ENCODE results near the gene DTHD1. TPM values are rescaled to one million over a fixed set of nuclear protein-coding genes. Genes with fewer than 3 reads are reported as not detected.

Gene DTHD1
- polyA plus RNA-seq, 1 donor (not counting 4 experiments of a cell fraction or from before 2014, with no cell fraction given): not detected

- dilution Hi-C loops (cut with MboI; ENCODE audit: extremely low pct_ligation_motif_present, low sequenced_read_pairs): no loop called here
- no peaks in the 10 kb centered on the region for H3K36me3 ChIP-seq (ENCODE audit: control insufficient read depth in 2 of 2, extremely low read depth in 1 of 2, insufficient read depth in 2 of 2, low read length in 2 of 2)
- no peak for FAIRE-seq
- H3K4me2 ChIP-seq (ENCODE audit: control insufficient read depth, extremely low read depth, insufficient read depth, low read depth, low read length): no peak overlapping the region
- no peaks in the 10 kb centered on the region for H3K27me3 ChIP-seq (ENCODE audit: control insufficient read depth, extremely low read depth, insufficient read depth, low read length)
- no peak for DNase-seq (ENCODE audit: low read depth, low spot score)
- H3K9me1 ChIP-seq (ENCODE audit: control insufficient read depth, extremely low read depth, insufficient read depth, low read length): no peaks in the 10 kb centered on the region
- no peaks in the 10 kb centered on the region for H3K4me1 ChIP-seq (ENCODE audit: control insufficient read depth, extremely low read depth, insufficient read depth, low read length)
- H3K4me3 ChIP-seq (ENCODE audit: control insufficient read depth in 2 of 3, extremely low read depth in 1 of 3, insufficient read depth in 2 of 3, low read depth in 1 of 3, low read length in 3 of 3): no peak overlapping the region
- no peaks in the 10 kb centered on the region for H3K79me2 ChIP-seq (ENCODE audit: control insufficient read depth, insufficient read depth, low read length)
- H4K20me1 ChIP-seq (ENCODE audit: control insufficient read depth, extremely low read depth, insufficient read depth, low read length): no peaks in the 10 kb centered on the region
- no peak overlapping the region for H2AFZ ChIP-seq (ENCODE audit: control insufficient read depth, low read length)
- H3K27ac ChIP-seq (ENCODE audit: control insufficient read depth, insufficient read depth, low read length): no peak overlapping the region
- no peak overlapping the region for H3K9ac ChIP-seq (ENCODE audit: control insufficient read depth, extremely low read depth, insufficient read depth, low read length)
- H3K9me3 ChIP-seq (ENCODE audit: control insufficient read depth, low read depth, low read length): no peaks in the 10 kb centered on the region
- TF ChIP-seq EZH2 (IDR thresholded peaks at IDR 0.05; ENCODE audit: low read length): no peak
- no peak for TF ChIP-seq CTCF (optimal IDR thresholded peaks at IDR 0.05 in 1 of 3, IDR thresholded peaks at IDR 0.05 in 1 of 3, conservative IDR thresholded peaks at IDR 0.05 in 1 of 3; ENCODE audit: extremely low read depth in 1 of 3, insufficient read depth in 2 of 3, low read length in 3 of 3)
Observed at GRCh38 chr4:36260731-36261130, 20.7 kb upstream of the DTHD1 start.

- DNase-seq (ENCODE audit: low read depth, low spot score): no peak
- Histone ChIP-seq H2AFZ (ENCODE audit: control insufficient read depth, low read length) (no peak overlapping the region), H3K36me3 (ENCODE audit: control insufficient read depth in 2 of 2, extremely low read depth in 1 of 2, insufficient read depth in 2 of 2, low read length in 2 of 2) (no peaks in the 10 kb centered on the region), H3K27me3 (ENCODE audit: control insufficient read depth, extremely low read depth, insufficient read depth, low read length) (no peaks in the 10 kb centered on the region), H3K4me3 (ENCODE audit: control insufficient read depth in 2 of 3, extremely low read depth in 1 of 3, insufficient read depth in 2 of 3, low read depth in 1 of 3, low read length in 3 of 3) (no peak overlapping the region), H3K9ac (ENCODE audit: control insufficient read depth, extremely low read depth, insufficient read depth, low read length) (no peak overlapping the region), H3K4me2 (ENCODE audit: control insufficient read depth, extremely low read depth, insufficient read depth, low read depth, low read length) (no peak overlapping the region), H3K79me2 (ENCODE audit: control insufficient read depth, insufficient read depth, low read length) (no peaks in the 10 kb centered on the region), H3K27ac (ENCODE audit: control insufficient read depth, insufficient read depth, low read length) (no peak overlapping the region), H4K20me1 (ENCODE audit: control insufficient read depth, extremely low read depth, insufficient read depth, low read length) (no peaks in the 10 kb centered on the region), H3K4me1 (ENCODE audit: control insufficient read depth, extremely low read depth, insufficient read depth, low read length) (no peaks in the 10 kb centered on the region), H3K9me3 (ENCODE audit: control insufficient read depth, low read depth, low read length) (no peaks in the 10 kb centered on the region), H3K9me1 (ENCODE audit: control insufficient read depth, extremely low read depth, insufficient read depth, low read length) (no peaks in the 10 kb centered on the region)
- TF ChIP-seq CTCF (optimal IDR thresholded peaks at IDR 0.05 in 1 of 3, IDR thresholded peaks at IDR 0.05 in 1 of 3, conservative IDR thresholded peaks at IDR 0.05 in 1 of 3; ENCODE audit: extremely low read depth in 1 of 3, insufficient read depth in 2 of 3, low read length in 3 of 3) (no peak), EZH2 (IDR thresholded peaks at IDR 0.05; ENCODE audit: low read length) (no peak)
- FAIRE-seq: peak; percentile 32
- dilution Hi-C loops (cut with MboI; ENCODE audit: extremely low pct_ligation_motif_present, low sequenced_read_pairs): no loop called here
Observed at GRCh38 chr4:36264207-36264826, 17.1 kb upstream of the DTHD1 start.

Measured in keratinocyte (primary cell).